ENCODE results near the gene CUL4B.
"Not testable (repeated sequence)": the region's sequence is repeated elsewhere in the genome, so short reads cannot be mapped to it uniquely, and the experiment has no call there.

The CUL4B gene

GRCh38 chrX:120560842-120561633 lies at the start of gene CUL4B:
TSS of gene CUL4B (minus strand) at chrX:120560962. CDS start at chrX:120560638, 324 bp downstream.
- Mint-ChIP-seq H3K4me3 (peak within 1 kb of the TSS; percentile 100), H3K27me3 (ENCODE audit: low read depth) (no peaks in the 10 kb centered on the region), H3K27ac (peak within 1 kb of the TSS; percentile 99), H3K4me1 (ENCODE audit: low read depth) (peaks cover 14% of the 10 kb centered on the region), H3K9me3 (no peaks in the 10 kb centered on the region), H3K36me3 (ENCODE audit: low read depth) (peaks cover 9% of the 10 kb centered on the region)

- Mint-ChIP-seq H3K4me3 (peak overlapping the region; percentile 99), H3K9me3 (no peaks in the 10 kb centered on the region), H3K36me3 (ENCODE audit: low read depth) (peaks cover 10% of the 10 kb centered on the region), H3K27ac (peak overlapping the region; percentile 100), H3K4me1 (ENCODE audit: low read depth) (peaks cover 6% of the 10 kb centered on the region), H3K27me3 (ENCODE audit: low read depth) (no peaks in the 10 kb centered on the region)
Measured at GRCh38 chrX:120604361-120604782, 43.6 kb upstream of the CUL4B start.

- Mint-ChIP-seq H3K27ac (peak within 1 kb of the TSS; percentile 100), H3K9me3 (no peaks in the 10 kb centered on the region), H3K36me3 (ENCODE audit: low read depth) (peaks cover 8% of the 10 kb centered on the region), H3K27me3 (ENCODE audit: low read depth) (no peaks in the 10 kb centered on the region), H3K4me1 (ENCODE audit: low read depth) (peaks cover 6% of the 10 kb centered on the region), H3K4me3 (peak within 1 kb of the TSS; percentile 99)
Measured at GRCh38 chrX:120603707-120604360, 43.1 kb upstream of the CUL4B start, which contains the start of gene MCTS1. TSS of gene MCTS1 (plus strand) at chrX:120604101. CDS start at chrX:120604237, 136 bp downstream.

- Mint-ChIP-seq H3K27me3 (ENCODE audit: low read depth) (peaks cover 22% of the 10 kb centered on the region), H3K27ac (no peak overlapping the region), H3K4me1 (ENCODE audit: low read depth) (peaks cover 2% of the 10 kb centered on the region), H3K36me3 (ENCODE audit: low read depth) (no peaks in the 10 kb centered on the region), H3K9me3 (no peaks in the 10 kb centered on the region), H3K4me3 (no peak overlapping the region)
Measured at GRCh38 chrX:120585702-120586101, 24.9 kb upstream of the CUL4B start.

- Mint-ChIP-seq H3K36me3 (ENCODE audit: low read depth) (no peaks in the 10 kb centered on the region), H3K27me3 (ENCODE audit: low read depth) (peaks cover 9% of the 10 kb centered on the region), H3K27ac (no peak overlapping the region), H3K4me3 (no peak overlapping the region), H3K9me3 (no peaks in the 10 kb centered on the region), H3K4me1 (ENCODE audit: low read depth) (peaks cover 2% of the 10 kb centered on the region)
Measured at GRCh38 chrX:120575379-120576114, 14.8 kb upstream of the CUL4B start.

- H3K4me3 Mint-ChIP-seq; H3K27ac Mint-ChIP-seq; H3K4me1 Mint-ChIP-seq (ENCODE audit: low read depth); H3K9me3 Mint-ChIP-seq; H3K27me3 Mint-ChIP-seq (ENCODE audit: low read depth); H3K36me3 Mint-ChIP-seq (ENCODE audit: low read depth): not testable (repeated sequence)
Measured at GRCh38 chrX:120573806-120574205, 13.0 kb upstream of the CUL4B start.

GRCh38 chrX:120570011-120570600 lies 9.3 kb upstream of the CUL4B start:
- no peaks in the 10 kb centered on the region for H3K9me3 Mint-ChIP-seq
- H3K4me1 Mint-ChIP-seq (ENCODE audit: low read depth) = peaks cover 2% of the 10 kb centered on the region

GRCh38 chrX:120568609-120569008 lies 7.8 kb upstream of the CUL4B start:
- Mint-ChIP-seq H3K4me1 (ENCODE audit: low read depth) (peaks cover 2% of the 10 kb centered on the region), H3K9me3 (no peaks in the 10 kb centered on the region), H3K27me3 (ENCODE audit: low read depth) (no peaks in the 10 kb centered on the region), H3K4me3 (no peak overlapping the region), H3K36me3 (ENCODE audit: low read depth) (no peaks in the 10 kb centered on the region), H3K27ac (no peak overlapping the region)

More at GRCh38 chrX:120570011-120570600, 9.3 kb upstream of the CUL4B start:
- H3K27ac Mint-ChIP-seq = no peak overlapping the region
- H3K36me3 Mint-ChIP-seq (ENCODE audit: low read depth) = no peaks in the 10 kb centered on the region
- H3K4me3 Mint-ChIP-seq = no peak overlapping the region
- no peaks in the 10 kb centered on the region for H3K27me3 Mint-ChIP-seq (ENCODE audit: low read depth)

- peaks cover 2% of the 10 kb centered on the region for H3K4me1 Mint-ChIP-seq (ENCODE audit: low read depth)
- H3K4me3 Mint-ChIP-seq = no peak overlapping the region
- no peaks in the 10 kb centered on the region for H3K36me3 Mint-ChIP-seq (ENCODE audit: low read depth)
- H3K27ac Mint-ChIP-seq = no peak overlapping the region
- no peaks in the 10 kb centered on the region for H3K9me3 Mint-ChIP-seq
- no peaks in the 10 kb centered on the region for H3K27me3 Mint-ChIP-seq (ENCODE audit: low read depth)
Measured at GRCh38 chrX:120568035-120568434, 7.3 kb upstream of the CUL4B start.

- H3K4me3 Mint-ChIP-seq = no peak overlapping the region
- H3K27me3 Mint-ChIP-seq (ENCODE audit: low read depth) = no peaks in the 10 kb centered on the region
Measured at GRCh38 chrX:120566817-120567216, 6.1 kb upstream of the CUL4B start.

GRCh38 chrX:120564925-120565324 lies 4.2 kb upstream of the CUL4B start:
- Mint-ChIP-seq H3K9me3 (no peaks in the 10 kb centered on the region), H3K36me3 (ENCODE audit: low read depth) (peaks cover 3% of the 10 kb centered on the region), H3K4me1 (ENCODE audit: low read depth) (peaks cover 6% of the 10 kb centered on the region), H3K27ac (no peak overlapping the region), H3K4me3 (no peak overlapping the region), H3K27me3 (ENCODE audit: low read depth) (no peaks in the 10 kb centered on the region)

More at GRCh38 chrX:120566817-120567216, 6.1 kb upstream of the CUL4B start:
- Mint-ChIP-seq H3K36me3 (ENCODE audit: low read depth) (peaks cover 3% of the 10 kb centered on the region), H3K9me3 (no peaks in the 10 kb centered on the region), H3K27ac (no peak overlapping the region), H3K4me1 (ENCODE audit: low read depth) (peaks cover 4% of the 10 kb centered on the region)

- Mint-ChIP-seq H3K27me3 (ENCODE audit: low read depth) (no peaks in the 10 kb centered on the region), H3K9me3 (no peaks in the 10 kb centered on the region), H3K4me1 (ENCODE audit: low read depth) (peaks cover 9% of the 10 kb centered on the region), H3K4me3 (no peak overlapping the region), H3K27ac (no peak overlapping the region), H3K36me3 (ENCODE audit: low read depth) (peaks cover 3% of the 10 kb centered on the region)
Measured at GRCh38 chrX:120562569-120562926, 1.8 kb upstream of the CUL4B start.

- no peaks in the 10 kb centered on the region for H3K27me3 Mint-ChIP-seq (ENCODE audit: low read depth)
- H3K27ac Mint-ChIP-seq = peak overlapping the region; percentile 99
- H3K9me3 Mint-ChIP-seq = no peaks in the 10 kb centered on the region
- peaks cover 12% of the 10 kb centered on the region for H3K4me1 Mint-ChIP-seq (ENCODE audit: low read depth)
- H3K4me3 Mint-ChIP-seq = peak overlapping the region; percentile 100
- H3K36me3 Mint-ChIP-seq (ENCODE audit: low read depth) = peaks cover 7% of the 10 kb centered on the region
Measured at GRCh38 chrX:120561634-120562568, 1.1 kb upstream of the CUL4B start.
